ENCODE measurements around the gene UPK1B.

The UPK1B gene

GRCh38 chr3:119148493-119149180, 24.8 kb upstream of the UPK1B start:
- no peak for TF ChIP-seq SIN3A (IDR thresholded peaks at IDR 0.05; ENCODE audit: borderline replicate concordance, insufficient read depth, low read length)
- TF ChIP-seq TAF1 (IDR thresholded peaks at IDR 0.05; ENCODE audit: borderline replicate concordance, insufficient read depth, low read length): no peak
- no peak for TF ChIP-seq FOXP2 (optimal IDR thresholded peaks at IDR 0.05; ENCODE audit: borderline replicate concordance, extremely low read depth, extremely low read length, insufficient read depth)
- TF ChIP-seq POLR2AphosphoS5 (IDR thresholded peaks at IDR 0.05; ENCODE audit: low read depth, low read length): no peak
- no peak for TF ChIP-seq REST (IDR thresholded peaks at IDR 0.05; ENCODE audit: insufficient read depth in 1 of 2, low read depth in 2 of 2, low read length in 2 of 2)

- TF ChIP-seq POLR2AphosphoS5 (IDR thresholded peaks at IDR 0.05; ENCODE audit: low read depth, low read length) (no peak), REST (IDR thresholded peaks at IDR 0.05; ENCODE audit: insufficient read depth in 1 of 2, low read depth in 2 of 2, low read length in 2 of 2) (no peak), FOXP2 (optimal IDR thresholded peaks at IDR 0.05; ENCODE audit: borderline replicate concordance, extremely low read depth, extremely low read length, insufficient read depth) (no peak), TAF1 (IDR thresholded peaks at IDR 0.05; ENCODE audit: borderline replicate concordance, insufficient read depth, low read length) (no peak), SIN3A (IDR thresholded peaks at IDR 0.05; ENCODE audit: borderline replicate concordance, insufficient read depth, low read length) (no peak)
These were observed 23.9 kb upstream of the UPK1B start for GRCh38 chr3:119149484-119149883.

- no peak for TF ChIP-seq FOXP2 (optimal IDR thresholded peaks at IDR 0.05; ENCODE audit: borderline replicate concordance, extremely low read depth, extremely low read length, insufficient read depth)
- TF ChIP-seq TAF1 (IDR thresholded peaks at IDR 0.05; ENCODE audit: borderline replicate concordance, insufficient read depth, low read length): no peak
- TF ChIP-seq REST (IDR thresholded peaks at IDR 0.05; ENCODE audit: insufficient read depth in 1 of 2, low read depth in 2 of 2, low read length in 2 of 2): no peak
- TF ChIP-seq SIN3A (IDR thresholded peaks at IDR 0.05; ENCODE audit: borderline replicate concordance, insufficient read depth, low read length): no peak
- no peak for TF ChIP-seq POLR2AphosphoS5 (IDR thresholded peaks at IDR 0.05; ENCODE audit: low read depth, low read length)
These were observed 16.5 kb upstream of the UPK1B start for GRCh38 chr3:119156868-119157267.

- TF ChIP-seq SIN3A (IDR thresholded peaks at IDR 0.05; ENCODE audit: borderline replicate concordance, insufficient read depth, low read length) (no peak), FOXP2 (optimal IDR thresholded peaks at IDR 0.05; ENCODE audit: borderline replicate concordance, extremely low read depth, extremely low read length, insufficient read depth) (no peak), REST (IDR thresholded peaks at IDR 0.05; ENCODE audit: insufficient read depth in 1 of 2, low read depth in 2 of 2, low read length in 2 of 2) (no peak), TAF1 (IDR thresholded peaks at IDR 0.05; ENCODE audit: borderline replicate concordance, insufficient read depth, low read length) (no peak)
These were observed 15.4 kb upstream of the UPK1B start for GRCh38 chr3:119157971-119158370.
